CD8-positive, alpha-beta memory T cell (primary cell): ENCODE data around the gene SHE. TPM values are rescaled to one million over a fixed set of nuclear protein-coding genes. Genes with fewer than 3 reads are reported as not detected.
A peak's percentile ranks its signal among the peaks of the same experiment; 100 is the strongest.

Experiments used
- CTCF ChIA-PET: fragments of 350-600 bp; sonication (Branson Sonifier 250); formaldehyde crosslinking; loops from one replicate; lab custom pipeline; 2021; ENCODE audit warnings: antibody characterized with exemption; lab: Charles Lee
- POLR2A ChIA-PET: fragments of 350-600 bp; sonication (Branson Sonifier 250); formaldehyde crosslinking; loops from one replicate; lab custom pipeline; 2021; ENCODE audit warnings: antibody characterized with exemption; lab: Charles Lee
- DNase-seq, 5 donors: peaks; one replicate each; pipeline versions ENCODE4 v3.0.0 to v3.0.0-alpha.2; 2020 to 2022; ENCODE audit warnings: mixed read lengths in 1 of 5
- H3K27ac ChIP-seq: one replicate; pipeline ENCODE4 v1.7.0; 2013; ENCODE audit warnings: low read depth, mild to moderate bottlenecking, low read length, moderate library complexity
- H3K27me3 ChIP-seq: 2 replicates; pipeline ENCODE4 v1.7.0; 2013; ENCODE audit warnings: low read length, mild to moderate bottlenecking; ENCODE audit not compliant: insufficient read depth, poor library complexity, severe bottlenecking
- H3K36me3 ChIP-seq: 2 replicates; pipeline ENCODE4 v1.7.0; 2013; ENCODE audit warnings: mild to moderate bottlenecking, low read length, moderate library complexity; ENCODE audit not compliant: insufficient read depth
- H3K4me1 ChIP-seq: 2 replicates; pipeline ENCODE4 v1.7.0; 2013; ENCODE audit warnings: mild to moderate bottlenecking, low read length, moderate library complexity; ENCODE audit not compliant: insufficient read depth
- H3K4me3 ChIP-seq: 2 replicates; pipeline ENCODE4 v1.7.0; 2013; ENCODE audit warnings: mild to moderate bottlenecking, low read length
- H3K9me3 ChIP-seq: 2 replicates; pipeline ENCODE4 v1.7.0; 2013; ENCODE audit warnings: mild to moderate bottlenecking, low read length
- H3K27ac Mint-ChIP-seq, 8 donors: one replicate each; pipeline ENCODE4 v1.8.0; 2020 to 2021; ENCODE audit warnings: mixed read lengths in 8 of 8, mild to moderate bottlenecking in 6 of 8, inconsistent platforms in 3 of 8, moderate library complexity in 3 of 8
- H3K27me3 Mint-ChIP-seq, 2 donors: one replicate each; pipeline ENCODE4 v1.8.0; 2020 to 2021; ENCODE audit warnings: mixed read lengths in 2 of 2, mild to moderate bottlenecking in 1 of 2, moderate library complexity in 1 of 2
- H3K36me3 Mint-ChIP-seq, 3 donors: one replicate each; pipeline ENCODE4 v1.8.0; 2020 to 2021; ENCODE audit warnings: mixed read lengths in 3 of 3, inconsistent platforms in 1 of 3, mild to moderate bottlenecking in 1 of 3
- H3K4me1 Mint-ChIP-seq, 3 donors: one replicate each; pipeline ENCODE4 v1.8.0; 2020 to 2021; ENCODE audit warnings: mixed read lengths in 3 of 3, inconsistent platforms in 1 of 3, mild to moderate bottlenecking in 1 of 3
- H3K4me3 Mint-ChIP-seq, 7 donors: one replicate each; pipeline ENCODE4 v1.8.0; 2020 to 2021; ENCODE audit warnings: mixed read lengths in 7 of 7, mild to moderate bottlenecking in 6 of 7, moderate library complexity in 4 of 7, inconsistent platforms in 2 of 7
- H3K9me3 Mint-ChIP-seq, 5 donors: one replicate each; pipeline ENCODE4 v1.8.0; 2020 to 2022; ENCODE audit warnings: mixed read lengths in 5 of 5, mild to moderate bottlenecking in 3 of 5, moderate library complexity in 2 of 5, inconsistent platforms in 1 of 5
- polyA plus RNA-seq: library from polyadenylated mRNA; unstranded; fragments of 300-500 nt; fragmentation: Illumina TruSeq; gene quantifications from one replicate; pipeline ENCODE4 v1.2.3, GENCODE V29; 2021
- total RNA-seq, 2 experiments: library from RNA; stranded (reverse); gene quantifications; one replicate each; pipeline ENCODE4 v1.2.3, GENCODE V29; 2021

The SHE gene
- total and polyA plus RNA-seq, 3 experiments from 2014 or later, result not detected

- H3K4me3 Mint-ChIP-seq, result peak overlapping the region in 3 of 7 donors; percentile 0 to 42 (median 4)
- H3K36me3 ChIP-seq, result no peaks in the 10 kb centered on the region
- H3K4me1 Mint-ChIP-seq, result peaks cover 43 to 62% (median 53%) of the 10 kb centered on the region in 3 donors
- no peaks in the 10 kb centered on the region for H3K36me3 Mint-ChIP-seq
- H3K9me3 Mint-ChIP-seq, result no peaks in the 10 kb centered on the region
- H3K27me3 ChIP-seq, result no peaks in the 10 kb centered on the region
- no peak overlapping the region for H3K4me3 ChIP-seq
- POLR2A ChIA-PET, result no interaction called here
- no peak for DNase-seq
- no peaks in the 10 kb centered on the region for H3K9me3 ChIP-seq
- CTCF ChIA-PET, result no interaction called here
- no peaks in the 10 kb centered on the region for H3K27me3 Mint-ChIP-seq
- H3K4me1 ChIP-seq, result peaks cover 62% of the 10 kb centered on the region
- H3K27ac ChIP-seq, result no peak overlapping the region
- H3K27ac Mint-ChIP-seq, result peak overlapping the region in 6 of 8 donors; percentile 4 to 84 (median 59)
These were observed 36.0 kb downstream of the SHE start for GRCh38 chr1:154466206-154466605.

DNA sequence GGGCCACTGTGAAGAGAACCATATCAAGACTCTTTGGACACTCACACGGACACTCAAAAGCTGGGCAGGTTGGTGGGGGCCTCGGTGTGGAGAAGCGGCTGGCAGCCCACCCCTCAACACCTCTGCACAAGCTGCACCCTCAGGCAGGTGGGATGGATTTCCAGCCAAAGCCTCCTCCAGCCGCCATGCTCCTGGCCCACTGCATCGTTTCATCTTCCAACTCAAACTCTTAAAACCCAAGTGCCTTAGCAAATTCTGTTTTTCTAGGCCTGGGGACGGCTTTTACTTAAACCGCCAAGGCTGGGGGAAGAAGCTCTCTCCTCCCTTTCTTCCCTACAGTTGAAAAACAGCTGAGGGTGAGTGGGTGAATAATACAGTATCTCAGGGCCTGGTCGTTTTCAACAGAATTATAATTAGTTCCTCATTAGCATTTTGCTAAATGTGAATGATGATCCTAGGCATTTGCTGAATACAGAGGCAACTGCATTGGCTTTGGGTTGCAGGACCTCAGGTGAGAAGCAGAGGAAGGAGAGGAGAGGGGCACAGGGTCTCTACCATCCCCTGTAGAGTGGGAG is 36.5 kb downstream of the SHE start:
- Histone ChIP-seq H3K27me3 (no peaks in the 10 kb centered on the region), H3K4me3 (no peak overlapping the region), H3K27ac (no peak overlapping the region), H3K4me1 (peaks cover 67% of the 10 kb centered on the region), H3K9me3 (no peaks in the 10 kb centered on the region), H3K36me3 (no peaks in the 10 kb centered on the region)
- peak overlapping the region in 3 of 7 donors; percentile 0 to 42 (median 4) for H3K4me3 Mint-ChIP-seq
- H3K36me3 Mint-ChIP-seq, result no peaks in the 10 kb centered on the region
- H3K27me3 Mint-ChIP-seq, result no peaks in the 10 kb centered on the region
- H3K9me3 Mint-ChIP-seq, result no peaks in the 10 kb centered on the region
- ChIA-PET CTCF (interaction anchor here (1.2 kb wide), 2 partner anchors 60 to 81 kb away, joined by 3 to 4 read pairs; no protein-coding TSS in a partner anchor), POLR2A (no interaction called here)
- no peak for DNase-seq
- peak overlapping the region in 5 of 8 donors; percentile 4 to 87 (median 68) for H3K27ac Mint-ChIP-seq
- H3K4me1 Mint-ChIP-seq, result peaks cover 43 to 67% (median 53%) of the 10 kb centered on the region in 3 donors

DNA sequence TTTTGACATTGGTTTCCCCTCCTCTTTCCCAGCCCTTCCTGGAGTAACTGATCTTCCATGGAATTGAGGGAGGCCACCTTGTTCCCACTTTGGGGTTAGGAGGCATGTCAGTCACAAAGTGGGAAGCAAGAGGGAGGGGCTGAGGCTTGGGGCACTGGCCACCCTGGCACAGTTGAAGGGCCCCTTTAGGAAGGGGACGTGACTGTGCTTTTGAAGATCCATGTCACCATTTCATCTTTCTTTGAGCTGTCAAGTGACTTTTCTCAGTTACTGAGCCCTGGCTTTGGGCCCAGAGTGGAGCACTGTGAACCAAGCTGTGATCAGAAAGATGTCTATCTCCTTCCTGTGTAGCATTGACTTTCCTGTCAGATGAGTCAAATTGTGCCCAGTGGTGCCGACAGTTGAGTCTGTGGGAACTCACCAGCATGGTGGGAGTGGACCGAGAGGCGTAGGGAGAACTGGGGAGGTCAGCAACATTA is 38.7 kb downstream of the SHE start:
- peaks cover 77% of the 10 kb centered on the region for H3K4me1 ChIP-seq
- Mint-ChIP-seq H3K9me3 (no peaks in the 10 kb centered on the region), H3K4me3 (peak overlapping the region in 6 of 7 donors; percentile 52 to 84 (median 78))

GRCh38 chr1:154460695-154461260 is 41.4 kb downstream of the SHE start:
- CTCF ChIA-PET, result no interaction called here
- H3K27ac ChIP-seq, result no peak overlapping the region
- H3K27me3 ChIP-seq, result no peaks in the 10 kb centered on the region
- no peaks in the 10 kb centered on the region for H3K36me3 ChIP-seq
- Mint-ChIP-seq H3K27me3 (no peaks in the 10 kb centered on the region), H3K36me3 (peaks cover 0 to 9% (median 0%) of the 10 kb centered on the region in 3 donors), H3K27ac (peak overlapping the region in 3 of 8 donors; percentile 17 to 56 (median 43)), H3K4me1 (peaks cover 29 to 43% (median 29%) of the 10 kb centered on the region in 3 donors), H3K9me3 (no peaks in the 10 kb centered on the region), H3K4me3 (peak overlapping the region in 1 of 7 donors; percentile 38)
- no peak for DNase-seq
- POLR2A ChIA-PET, result no interaction called here
- no peaks in the 10 kb centered on the region for H3K9me3 ChIP-seq
- H3K4me1 ChIP-seq, result peaks cover 58% of the 10 kb centered on the region
- no peak overlapping the region for H3K4me3 ChIP-seq

More for the DNA sequence above, 38.7 kb downstream of the SHE start:
- Histone ChIP-seq H3K4me3 (peak overlapping the region; percentile 33), H3K36me3 (no peaks in the 10 kb centered on the region), H3K9me3 (no peaks in the 10 kb centered on the region), H3K27ac (no peak overlapping the region), H3K27me3 (no peaks in the 10 kb centered on the region)
- H3K27me3 Mint-ChIP-seq, result no peaks in the 10 kb centered on the region
- no peaks in the 10 kb centered on the region for H3K36me3 Mint-ChIP-seq
- POLR2A ChIA-PET, result interaction anchor here (0.6 kb wide), 1 partner anchor 26 kb away, joined by 3 read pairs; no protein-coding TSS in a partner anchor
- H3K27ac Mint-ChIP-seq, result peak overlapping the region; percentile 76 to 98 (median 88)
- DNase-seq, result peak; percentile 33 to 71 (median 51)
- CTCF ChIA-PET, result interaction anchor here (0.9 to 1.5 kb wide), 2 partner anchors 12 to 191 kb away, joined by 3 read pairs; no protein-coding TSS in a partner anchor
- peaks cover 46 to 71% (median 53%) of the 10 kb centered on the region in 3 donors for H3K4me1 Mint-ChIP-seq

- CTCF ChIA-PET, result no interaction called here
- POLR2A ChIA-PET, result no interaction called here
- H3K27me3 Mint-ChIP-seq, result peaks cover 0 to 2% of the 10 kb centered on the region in 2 donors
These were observed 43.1 kb downstream of the SHE start for GRCh38 chr1:154459080-154459479.

GRCh38 chr1:154456631-154457030 is 45.6 kb downstream of the SHE start:
- H3K9me3 ChIP-seq, result no peaks in the 10 kb centered on the region
- no peak overlapping the region for H3K27ac ChIP-seq
- no peak overlapping the region for H3K4me3 ChIP-seq
- no peak for DNase-seq
- H3K36me3 ChIP-seq, result no peaks in the 10 kb centered on the region
- peaks cover 21% of the 10 kb centered on the region for H3K4me1 ChIP-seq
- Mint-ChIP-seq H3K27me3 (peaks cover 0 to 4% of the 10 kb centered on the region in 2 donors), H3K27ac (peak overlapping the region in 1 of 8 donors; percentile 17), H3K36me3 (peaks cover 0 to 32% (median 11%) of the 10 kb centered on the region in 3 donors), H3K9me3 (no peaks in the 10 kb centered on the region), H3K4me1 (peaks cover 6 to 19% (median 11%) of the 10 kb centered on the region in 3 donors), H3K4me3 (no peak overlapping the region)
- H3K27me3 ChIP-seq, result no peaks in the 10 kb centered on the region
- CTCF ChIA-PET, result no interaction called here
- POLR2A ChIA-PET, result no interaction called here

More at GRCh38 chr1:154459080-154459479, 43.1 kb downstream of the SHE start:
- Histone ChIP-seq H3K4me3 (no peak overlapping the region), H3K9me3 (no peaks in the 10 kb centered on the region), H3K36me3 (no peaks in the 10 kb centered on the region), H3K27me3 (no peaks in the 10 kb centered on the region), H3K27ac (no peak overlapping the region), H3K4me1 (peaks cover 41% of the 10 kb centered on the region)
- peaks cover 0 to 16% (median 5%) of the 10 kb centered on the region in 3 donors for H3K36me3 Mint-ChIP-seq
- no peak overlapping the region for H3K27ac Mint-ChIP-seq
- DNase-seq, result no peak
- no peaks in the 10 kb centered on the region for H3K9me3 Mint-ChIP-seq
- H3K4me1 Mint-ChIP-seq, result peaks cover 20 to 30% (median 21%) of the 10 kb centered on the region in 3 donors
- no peak overlapping the region for H3K4me3 Mint-ChIP-seq

DNA sequence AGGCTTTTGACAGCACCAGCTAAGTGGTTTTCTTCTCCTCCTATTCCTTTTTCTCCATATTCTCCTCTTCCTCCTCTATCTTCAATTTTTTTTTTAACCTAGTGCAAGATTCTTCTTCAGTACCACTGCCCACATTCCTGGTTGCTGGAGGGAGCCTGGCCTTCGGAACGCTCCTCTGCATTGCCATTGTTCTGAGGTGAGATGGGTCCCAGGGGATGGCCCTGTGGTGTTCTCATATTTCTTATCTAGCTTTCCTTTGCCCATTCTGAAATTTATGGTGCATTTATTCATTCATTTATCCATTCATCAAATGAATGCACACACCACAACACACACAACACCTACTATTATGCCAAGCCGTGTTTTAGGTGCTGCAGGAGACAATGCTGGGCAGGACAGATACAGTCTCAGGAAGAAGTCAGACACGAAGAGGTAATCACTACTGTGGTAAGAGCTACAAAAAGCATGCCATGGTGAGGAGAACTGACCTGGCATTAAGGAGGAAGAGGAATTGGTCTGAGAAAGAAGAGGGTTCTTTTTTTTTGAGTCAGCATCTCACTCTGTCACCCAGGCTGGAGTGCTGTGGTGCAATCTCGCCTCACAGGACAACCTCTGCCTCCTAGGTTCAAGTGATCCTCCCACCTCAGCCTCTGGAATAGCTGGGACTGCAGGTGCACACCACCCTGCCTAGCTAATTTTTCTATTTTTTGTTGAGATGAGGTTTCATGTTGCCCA is 47.7 kb downstream of the SHE start:
- H3K4me1 ChIP-seq, result peaks cover 4% of the 10 kb centered on the region
- no peaks in the 10 kb centered on the region for H3K27me3 ChIP-seq
- H3K27ac ChIP-seq, result no peak overlapping the region
- Mint-ChIP-seq H3K27ac (peak overlapping the region in 5 of 8 donors; percentile 53 to 94 (median 66)), H3K4me1 (peaks cover 3 to 11% (median 10%) of the 10 kb centered on the region in 3 donors), H3K4me3 (no peak overlapping the region), H3K36me3 (peaks cover 0 to 38% (median 15%) of the 10 kb centered on the region in 3 donors), H3K27me3 (peaks cover 0 to 4% of the 10 kb centered on the region in 2 donors), H3K9me3 (no peaks in the 10 kb centered on the region)
- no peak overlapping the region for H3K4me3 ChIP-seq
- POLR2A ChIA-PET, result no interaction called here
- peaks cover 3% of the 10 kb centered on the region for H3K36me3 ChIP-seq
- CTCF ChIA-PET, result no interaction called here
- no peaks in the 10 kb centered on the region for H3K9me3 ChIP-seq
- DNase-seq, result no peak
